DOHH2 (cell line): Measurements from ENCODE around the gene TRIM67.
A peak's percentile ranks its signal among the peaks of the same experiment; 100 is the strongest.

Experiments
- H3F3A ChIP-seq: fragments of 200-600 bp; sonication (generic), shearing (Covaris generic); 2 replicates; pipeline ENCODE4 v1.6.0; 2016; ENCODE audit warnings: antibody characterized with exemption, mild to moderate bottlenecking; ENCODE audit not compliant: control insufficient read depth, insufficient read depth
- H3K27ac ChIP-seq: fragments of 200-600 bp; sonication (generic); 2 replicates; pipeline ENCODE4 v1.5.1; 2014; ENCODE audit warnings: low read depth, mild to moderate bottlenecking, low read length, moderate library complexity
- H3K27me3 ChIP-seq: fragments of 200-600 bp; sonication (generic); 2 replicates; pipeline ENCODE4 v1.6.1; 2014; ENCODE audit warnings: mild to moderate bottlenecking, low read length, mixed read lengths; ENCODE audit not compliant: control insufficient read depth
- H3K36me3 ChIP-seq: fragments of 200-600 bp; sonication (generic); 2 replicates; pipeline ENCODE4 v1.6.1; 2014; ENCODE audit warnings: mild to moderate bottlenecking, low read length, moderate library complexity, mixed read lengths; ENCODE audit not compliant: control insufficient read depth
- H3K4me1 ChIP-seq: fragments of 200-600 bp; sonication (generic); 2 replicates; pipeline ENCODE4 v1.6.1; 2014; ENCODE audit warnings: mild to moderate bottlenecking, low read length, mixed read lengths; ENCODE audit not compliant: control insufficient read depth
- H3K4me2 ChIP-seq: fragments of 200-600 bp; sonication (generic); 2 replicates; pipeline ENCODE4 v1.6.0; 2014; ENCODE audit warnings: mild to moderate bottlenecking, low read length, moderate library complexity
- H3K4me3 ChIP-seq: fragments of 200-600 bp; sonication (generic); 2 replicates; pipeline ENCODE4 v1.5.1; 2014; ENCODE audit warnings: mild to moderate bottlenecking, low read length, mixed read lengths
- H3K79me2 ChIP-seq: fragments of 200-600 bp; sonication (generic); 2 replicates; pipeline ENCODE4 v1.6.1; 2014; ENCODE audit warnings: mild to moderate bottlenecking, low read length, mixed read lengths; ENCODE audit not compliant: control insufficient read depth
- H3K9me2 ChIP-seq: fragments of 200-600 bp; sonication (generic); replicated peaks from 2 replicates; pipeline ENCODE4 v1.6.1; 2014; ENCODE audit warnings: mild to moderate bottlenecking, low read length, mixed read lengths; ENCODE audit not compliant: control insufficient read depth
- H3K9me3 ChIP-seq: fragments of 200-600 bp; sonication (generic); 2 replicates; pipeline ENCODE4 v1.6.1; 2014; ENCODE audit warnings: antibody characterized with exemption, low read length, mixed read lengths; ENCODE audit not compliant: control insufficient read depth, insufficient read depth
- H4K20me1 ChIP-seq: fragments of 200-600 bp; sonication (generic); 2 replicates; pipeline ENCODE4 v1.6.0; 2014; ENCODE audit warnings: low read depth, mild to moderate bottlenecking, antibody characterized with exemption, low read length, moderate library complexity; ENCODE audit not compliant: control insufficient read depth, insufficient read depth
- EZH2phosphoT487 ChIP-seq: fragments of 200-600 bp; sonication (generic); IDR thresholded peaks from 2 replicates; pipeline ENCODE4 v1.6.1; 2017; ENCODE audit warnings: borderline replicate concordance, mild to moderate bottlenecking, antibody characterized with exemption, low read length, moderate library complexity, mixed read lengths
- TF ChIP-seq, protein P1 (sequence below): fragments of 200-600 bp; sonication (generic); IDR thresholded peaks from one replicate; pipeline ENCODE4 v1.5.1; 2014; ENCODE audit warnings: antibody characterized with exemption, mild to moderate bottlenecking, low read depth, low read length; ENCODE audit not compliant: poor library complexity, severe bottlenecking

The TRIM67 gene

DNA sequence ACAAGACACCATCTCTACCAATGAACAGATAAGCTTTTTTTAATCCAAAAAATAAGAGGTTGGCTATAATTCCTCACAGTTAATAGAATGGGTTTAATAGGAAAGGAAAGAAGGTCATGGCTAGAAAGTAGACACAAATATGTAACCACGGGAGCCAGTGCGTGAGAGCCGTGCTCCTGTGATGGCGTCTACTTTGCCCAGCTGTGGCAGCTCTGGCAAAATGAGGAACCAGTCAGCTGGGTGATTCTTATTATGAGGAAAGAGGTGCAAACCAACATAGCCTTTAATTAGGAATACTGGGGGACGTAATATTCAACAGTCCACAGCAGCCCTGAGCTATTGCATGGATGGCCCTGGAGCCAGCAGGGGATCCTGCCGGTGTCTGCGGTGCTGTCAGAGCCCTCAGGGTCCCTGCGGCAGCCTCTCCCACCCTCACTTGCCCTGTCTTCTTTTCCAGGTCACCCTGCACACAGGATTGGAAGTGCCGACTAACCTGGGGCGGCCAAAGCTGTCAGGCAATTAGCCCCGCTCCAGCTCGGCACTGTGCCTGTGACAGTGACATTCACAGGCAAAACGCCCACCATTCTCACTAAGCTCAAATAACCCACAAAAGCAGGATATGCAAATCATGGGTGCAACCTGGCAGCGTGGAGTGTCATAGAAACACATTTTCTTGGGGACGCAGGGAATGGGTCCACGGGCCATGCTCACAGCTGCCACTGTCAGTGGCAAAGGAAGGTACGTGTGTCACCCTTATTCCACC is 53.2 kb downstream of the TRIM67 start:
- Histone ChIP-seq H3K27me3 (no peaks in the 10 kb centered on the region), H3K4me2 (peak overlapping the region; percentile 69), H3K27ac (no peak overlapping the region)

GRCh38 chr1:231215681-231216385 is 54.0 kb downstream of the TRIM67 start:
- H3K9me3 ChIP-seq, result no peaks in the 10 kb centered on the region
- no peaks in the 10 kb centered on the region for H3K36me3 ChIP-seq
- H3K4me2 ChIP-seq, result peak overlapping the region; percentile 69
- peaks cover 6% of the 10 kb centered on the region for H3F3A ChIP-seq
- TF ChIP-seq EZH2phosphoT487, result no peak
- TF ChIP-seq, protein P1, sequence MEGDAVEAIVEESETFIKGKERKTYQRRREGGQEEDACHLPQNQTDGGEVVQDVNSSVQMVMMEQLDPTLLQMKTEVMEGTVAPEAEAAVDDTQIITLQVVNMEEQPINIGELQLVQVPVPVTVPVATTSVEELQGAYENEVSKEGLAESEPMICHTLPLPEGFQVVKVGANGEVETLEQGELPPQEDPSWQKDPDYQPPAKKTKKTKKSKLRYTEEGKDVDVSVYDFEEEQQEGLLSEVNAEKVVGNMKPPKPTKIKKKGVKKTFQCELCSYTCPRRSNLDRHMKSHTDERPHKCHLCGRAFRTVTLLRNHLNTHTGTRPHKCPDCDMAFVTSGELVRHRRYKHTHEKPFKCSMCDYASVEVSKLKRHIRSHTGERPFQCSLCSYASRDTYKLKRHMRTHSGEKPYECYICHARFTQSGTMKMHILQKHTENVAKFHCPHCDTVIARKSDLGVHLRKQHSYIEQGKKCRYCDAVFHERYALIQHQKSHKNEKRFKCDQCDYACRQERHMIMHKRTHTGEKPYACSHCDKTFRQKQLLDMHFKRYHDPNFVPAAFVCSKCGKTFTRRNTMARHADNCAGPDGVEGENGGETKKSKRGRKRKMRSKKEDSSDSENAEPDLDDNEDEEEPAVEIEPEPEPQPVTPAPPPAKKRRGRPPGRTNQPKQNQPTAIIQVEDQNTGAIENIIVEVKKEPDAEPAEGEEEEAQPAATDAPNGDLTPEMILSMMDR, result no peak
- H3K4me3 ChIP-seq, result peak overlapping the region; percentile 61
- H3K27ac ChIP-seq, result no peak overlapping the region
- peaks cover 36% of the 10 kb centered on the region for H3K4me1 ChIP-seq
- H4K20me1 ChIP-seq, result no peaks in the 10 kb centered on the region
- no peaks in the 10 kb centered on the region for H3K79me2 ChIP-seq
- no peaks in the 10 kb centered on the region for H3K27me3 ChIP-seq
- no peaks in the 10 kb centered on the region for H3K9me2 ChIP-seq

More for the DNA sequence above, 53.2 kb downstream of the TRIM67 start:
- Histone ChIP-seq H4K20me1 (no peaks in the 10 kb centered on the region), H3K79me2 (no peaks in the 10 kb centered on the region), H3K4me1 (peaks cover 36% of the 10 kb centered on the region), H3K36me3 (no peaks in the 10 kb centered on the region), H3K4me3 (peak overlapping the region; percentile 61), H3K9me2 (no peaks in the 10 kb centered on the region), H3K9me3 (no peaks in the 10 kb centered on the region), H3F3A (peaks cover 6% of the 10 kb centered on the region)
- TF ChIP-seq, protein P1, result no peak
- no peak for TF ChIP-seq EZH2phosphoT487

DNA sequence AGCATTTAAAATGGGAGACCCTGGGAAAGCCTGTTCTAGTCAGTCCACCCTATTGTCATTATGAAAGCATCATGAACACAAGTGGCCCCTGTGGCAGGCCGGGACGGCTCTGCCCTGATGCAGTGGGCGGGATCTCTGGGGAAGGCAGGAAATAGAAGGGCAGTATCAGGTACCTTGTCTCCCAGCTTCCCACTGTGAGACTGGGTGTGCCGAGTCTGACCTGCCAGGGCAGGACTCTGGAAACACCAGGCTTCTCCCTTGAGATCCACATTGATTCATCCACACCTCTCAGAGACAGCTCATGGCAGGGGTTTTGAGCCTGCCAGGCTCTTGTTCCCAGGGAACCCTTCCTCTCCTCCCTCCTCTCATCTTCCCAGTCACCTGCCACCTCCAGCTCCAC is 54.6 kb downstream of the TRIM67 start:
- H3K4me2 ChIP-seq, result no peak overlapping the region
- H3K79me2 ChIP-seq, result no peaks in the 10 kb centered on the region
- H3K36me3 ChIP-seq, result no peaks in the 10 kb centered on the region
- peaks cover 30% of the 10 kb centered on the region for H3K4me1 ChIP-seq
- peaks cover 6% of the 10 kb centered on the region for H3F3A ChIP-seq
- TF ChIP-seq EZH2phosphoT487, result no peak
- TF ChIP-seq, protein P1, result no peak
- H3K4me3 ChIP-seq, result no peak overlapping the region; the same call in 1 of the 2 replicates
- no peaks in the 10 kb centered on the region for H3K27me3 ChIP-seq
- no peaks in the 10 kb centered on the region for H4K20me1 ChIP-seq
- no peak overlapping the region for H3K27ac ChIP-seq
- no peaks in the 10 kb centered on the region for H3K9me3 ChIP-seq
- no peaks in the 10 kb centered on the region for H3K9me2 ChIP-seq
